HG03066 (cell line): Measurements from ENCODE around the gene ZNF354B.
"Not testable (repeated sequence)": the region's sequence is repeated elsewhere in the genome, so short reads cannot be mapped to it uniquely, and the experiment has no call there.

Experiments
- ATAC-seq: cut with Tn5 transposase; IDR thresholded peaks from one replicate; pipeline ENCODE4 v1.9.1; 2021; ENCODE audit warnings: low read depth; ENCODE audit not compliant: unreplicated experiment

ZNF354B gene

GRCh38 chr5:178883115-178883694 is 23.5 kb downstream of the ZNF354B start:
- ATAC-seq = not testable (repeated sequence)

GRCh38 chr5:178883815-178884430 is 24.2 kb downstream of the ZNF354B start:
- no peak for ATAC-seq

- no peak for ATAC-seq
These were observed 36.1 kb downstream of the ZNF354B start, which contains the start of gene ZFP2 for GRCh38 chr5:178895615-178896571. TSS of gene ZFP2 (plus strand) at chr5:178895913. CDS start at chr5:178931314, 35,401 bp downstream.

GRCh38 chr5:178899289-178899688 is 39.5 kb downstream of the ZNF354B start:
- ATAC-seq = no peak

- no peak for ATAC-seq
These were observed 43.1 kb downstream of the ZNF354B start for GRCh38 chr5:178902849-178903248.

- no peak for ATAC-seq
These were observed 72.3 kb downstream of the ZNF354B start for GRCh38 chr5:178931846-178932760.
